Fibroblast of pulmonary artery (primary cell): Measurements from ENCODE around the gene DCLRE1C.
A peak's percentile ranks its signal among the peaks of the same experiment; 100 is the strongest.
"Not testable (repeated sequence)": the region's sequence is repeated elsewhere in the genome, so short reads cannot be mapped to it uniquely, and the experiment has no call there.

Source experiments
- DNase-seq: peaks from one replicate; pipeline ENCODE4 v3.0.0-alpha.2; 2010; ENCODE audit warnings: low read depth
- H3K4me3 ChIP-seq: replicated peaks from 2 replicates; pipeline ENCODE4 v1.5.1; 2011; ENCODE audit warnings: low read depth, mild to moderate bottlenecking, control low read depth, low read length, moderate library complexity
- CTCF ChIP-seq: IDR thresholded peaks from 2 replicates; pipeline ENCODE4 v1.5.1; 2011; ENCODE audit warnings: mild to moderate bottlenecking, control low read depth, low read length, inconsistent platforms; ENCODE audit errors: missing control alignments

DCLRE1C gene

GRCh38 chr10:14952851-14953423 is 959 bp downstream of the DCLRE1C start:
- TF ChIP-seq CTCF: peak; percentile 22
- no peak for DNase-seq
- peak overlapping the region; percentile 86 for H3K4me3 ChIP-seq

- no peak for TF ChIP-seq CTCF
- no peak overlapping the region for H3K4me3 ChIP-seq
- no peak for DNase-seq
Observed at GRCh38 chr10:14949291-14949690, 4.6 kb downstream of the DCLRE1C start.

GRCh38 chr10:14947268-14947667 is 6.6 kb downstream of the DCLRE1C start:
- TF ChIP-seq CTCF: no peak
- H3K4me3 ChIP-seq: no peak overlapping the region
- DNase-seq: no peak

GRCh38 chr10:14945108-14945507 is 8.8 kb downstream of the DCLRE1C start:
- peak; percentile 25 for DNase-seq
- TF ChIP-seq CTCF: no peak
- H3K4me3 ChIP-seq: no peak overlapping the region

GRCh38 chr10:14942950-14943338 is 11.0 kb downstream of the DCLRE1C start:
- not testable (repeated sequence) for H3K4me3 ChIP-seq, DNase-seq

GRCh38 chr10:14942147-14942949 is 11.5 kb downstream of the DCLRE1C start:
- DNase-seq, H3K4me3 ChIP-seq: not testable (repeated sequence)

- not testable (repeated sequence) for H3K4me3 ChIP-seq, DNase-seq
Observed at GRCh38 chr10:14938971-14939370, 14.9 kb downstream of the DCLRE1C start.

- H3K4me3 ChIP-seq: no peak overlapping the region
- DNase-seq: no peak
- no peak for TF ChIP-seq CTCF
Observed at GRCh38 chr10:14936584-14936983, 17.3 kb downstream of the DCLRE1C start.
